Esophagus muscularis mucosa (tissue), 4 donors: ENCODE data around the gene ARPC5L.

Experiments
- EP300 ChIP-seq: sonication (generic); formaldehyde crosslinking; IDR thresholded peaks from one replicate; pipeline ENCODE4 v1.6.1; 2017; ENCODE audit warnings: antibody characterized with exemption
- POLR2A ChIP-seq: fragments of 450-650 bp; IDR thresholded peaks from one replicate; pipeline ENCODE4 v1.6.1; 2017; ENCODE audit warnings: antibody characterized with exemption, moderate library complexity, mild to moderate bottlenecking, low read depth
- POLR2AphosphoS5 ChIP-seq, 2 donors: sonication (generic); formaldehyde crosslinking; IDR thresholded peaks; one replicate each; pipeline ENCODE4 v1.6.1; 2017; ENCODE audit warnings: antibody characterized with exemption in 2 of 2
- TF ChIP-seq, protein P1 (sequence below), 3 experiments: fragments of 200-600 bp in 2 of 3; fragments of 450-650 bp in 1 of 3; sonication (generic) in 2 of 3; IDR thresholded peaks; one replicate each; pipeline ENCODE4 v1.5.1; 2017 to 2019; ENCODE audit warnings: antibody characterized with exemption in 3 of 3, mild to moderate bottlenecking in 2 of 3, moderate library complexity in 1 of 3

DNA sequence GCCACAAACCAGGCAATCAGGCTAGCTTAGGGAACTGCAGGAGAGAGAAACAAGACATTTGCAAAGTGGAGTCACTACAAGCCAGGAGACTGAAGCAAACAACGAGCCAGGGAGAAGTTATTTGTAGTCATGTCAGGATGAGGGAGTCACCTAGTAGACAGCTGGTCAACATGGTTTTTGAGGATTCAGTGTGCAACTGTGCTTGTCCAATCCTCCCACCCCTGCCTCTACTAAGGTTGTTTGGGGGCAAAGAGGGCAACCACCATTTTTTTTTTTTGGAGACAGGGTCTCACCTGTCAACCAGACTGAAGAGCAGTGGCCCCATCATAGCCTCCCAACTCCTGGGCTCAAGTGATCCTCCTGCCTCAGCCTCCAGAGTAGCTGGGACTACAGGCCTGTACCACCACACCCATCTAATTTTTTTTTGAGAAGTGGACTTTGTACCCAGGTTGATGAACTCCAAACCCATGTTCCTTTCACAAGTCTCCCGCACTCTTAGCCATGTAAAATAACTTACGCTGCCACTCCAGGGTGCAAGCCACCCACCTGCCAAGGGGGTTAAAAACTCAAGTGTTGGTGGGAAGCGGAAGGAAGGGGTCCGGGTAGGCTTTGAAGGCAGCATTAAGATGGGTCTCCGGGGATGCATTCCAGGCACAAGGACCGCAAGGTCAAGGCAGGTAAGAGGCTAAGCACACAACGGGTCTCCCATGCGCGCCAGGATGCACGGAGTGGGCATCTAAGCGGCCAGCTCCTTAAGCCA lies 1.2 kb upstream of the ARPC5L start:
- TF ChIP-seq, protein P1, sequence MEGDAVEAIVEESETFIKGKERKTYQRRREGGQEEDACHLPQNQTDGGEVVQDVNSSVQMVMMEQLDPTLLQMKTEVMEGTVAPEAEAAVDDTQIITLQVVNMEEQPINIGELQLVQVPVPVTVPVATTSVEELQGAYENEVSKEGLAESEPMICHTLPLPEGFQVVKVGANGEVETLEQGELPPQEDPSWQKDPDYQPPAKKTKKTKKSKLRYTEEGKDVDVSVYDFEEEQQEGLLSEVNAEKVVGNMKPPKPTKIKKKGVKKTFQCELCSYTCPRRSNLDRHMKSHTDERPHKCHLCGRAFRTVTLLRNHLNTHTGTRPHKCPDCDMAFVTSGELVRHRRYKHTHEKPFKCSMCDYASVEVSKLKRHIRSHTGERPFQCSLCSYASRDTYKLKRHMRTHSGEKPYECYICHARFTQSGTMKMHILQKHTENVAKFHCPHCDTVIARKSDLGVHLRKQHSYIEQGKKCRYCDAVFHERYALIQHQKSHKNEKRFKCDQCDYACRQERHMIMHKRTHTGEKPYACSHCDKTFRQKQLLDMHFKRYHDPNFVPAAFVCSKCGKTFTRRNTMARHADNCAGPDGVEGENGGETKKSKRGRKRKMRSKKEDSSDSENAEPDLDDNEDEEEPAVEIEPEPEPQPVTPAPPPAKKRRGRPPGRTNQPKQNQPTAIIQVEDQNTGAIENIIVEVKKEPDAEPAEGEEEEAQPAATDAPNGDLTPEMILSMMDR (IDR thresholded peaks at IDR 0.05): no peak
- TF ChIP-seq POLR2A (no peak), POLR2AphosphoS5 (IDR thresholded peaks at IDR 0.05) (no peak), EP300 (no peak)
